SK-N-MC (cell line): ENCODE results near the gene TBC1D22A.

Source experiments
- EZH2 ChIP-seq: fragments of 200-600 bp; sonication (generic); IDR thresholded peaks from one replicate; pipeline ENCODE4 v1.6.1; 2017; ENCODE audit warnings: antibody characterized with exemption
- POLR2AphosphoS5 ChIP-seq: IDR thresholded peaks from 2 replicates; pipeline ENCODE4 v1.6.1; 2012; ENCODE audit warnings: mild to moderate bottlenecking, low read depth, low read length, borderline replicate concordance

GRCh38 chr22:46906326-46907045 is 144.0 kb downstream of the TBC1D22A start:
- TF ChIP-seq EZH2 (no peak), POLR2AphosphoS5 (no peak)
